Caco-2 (cell line): ENCODE data around the gene RTN4RL1. TPM values are rescaled to one million over a fixed set of nuclear protein-coding genes. Genes with fewer than 3 reads are reported as not detected.
A peak's percentile ranks its signal among the peaks of the same experiment; 100 is the strongest.

Experiments
- BruUV-seq: library from RNA; stranded (reverse); fragments of 400-500 nt; replicated peaks from 2 replicates; lab custom pipeline; 2021; lab: Mats Ljungman, UMichigan
- CTCF ChIA-PET: fragments of 300-600 bp; sonication (Branson Sonifier 250); formaldehyde crosslinking; loops from one replicate; lab custom pipeline; 2022; ENCODE audit warnings: antibody characterized with exemption; lab: Charles Lee
- POLR2A ChIA-PET: fragments of 300-600 bp; sonication (Branson Sonifier 250); formaldehyde crosslinking; loops from one replicate; lab custom pipeline; 2022; ENCODE audit warnings: antibody characterized with exemption; lab: Charles Lee
- DNase-seq, 2 experiments: peaks; one replicate each; pipeline versions ENCODE4 v3.0.0 to v3.0.0-alpha.2; 2020 to 2022
- H3K27me3 ChIP-seq: replicated peaks from 2 replicates; pipeline ENCODE4 v1.6.0; 2011; ENCODE audit warnings: low read length; ENCODE audit not compliant: control insufficient read depth, insufficient read depth
- H3K36me3 ChIP-seq: 2 replicates; pipeline ENCODE4 v1.5.1; 2011; ENCODE audit warnings: low read length; ENCODE audit not compliant: control insufficient read depth, insufficient read depth
- H3K4me1 ChIP-seq: fragments of 250-450 bp; sonication (Bioruptor Pico); 2 replicates; pipeline ENCODE4 v1.5.1; 2020; ENCODE audit warnings: mild to moderate bottlenecking
- H3K4me3 ChIP-seq: 2 replicates; pipeline ENCODE4 v1.5.1; 2011; ENCODE audit warnings: low read depth, mild to moderate bottlenecking, control low read depth, low read length
- H3K9me3 ChIP-seq: fragments of 250-450 bp; sonication (Bioruptor Pico); 2 replicates; pipeline ENCODE4 v1.5.1; 2020; ENCODE audit warnings: mild to moderate bottlenecking, moderate library complexity
- H3K27ac Mint-ChIP-seq: one replicate; pipeline ENCODE4 v1.8.0; 2022; ENCODE audit warnings: mixed read lengths; ENCODE audit not compliant: unreplicated experiment
- H3K27me3 Mint-ChIP-seq: one replicate; pipeline ENCODE4 v1.8.0; 2022; ENCODE audit warnings: mixed read lengths; ENCODE audit not compliant: insufficient read depth, unreplicated experiment
- H3K36me3 Mint-ChIP-seq: one replicate; pipeline ENCODE4 v1.8.0; 2022; ENCODE audit warnings: mild to moderate bottlenecking, mixed read lengths; ENCODE audit not compliant: insufficient read depth, unreplicated experiment
- H3K4me1 Mint-ChIP-seq: one replicate; pipeline ENCODE4 v1.8.0; 2022; ENCODE audit warnings: low read depth, mixed read lengths; ENCODE audit not compliant: unreplicated experiment
- H3K4me3 Mint-ChIP-seq: one replicate; pipeline ENCODE4 v1.8.0; 2022; ENCODE audit warnings: mild to moderate bottlenecking, moderate library complexity, mixed read lengths; ENCODE audit not compliant: unreplicated experiment
- H3K9me3 Mint-ChIP-seq: one replicate; pipeline ENCODE4 v1.8.0; 2022; ENCODE audit warnings: mixed read lengths; ENCODE audit not compliant: unreplicated experiment
- CTCF ChIP-seq, 2 experiments: fragments of 200-600 bp in 1 of 2; IDR thresholded peaks; 1 replicate in 1 of 2; 2 replicates in 1 of 2; pipeline versions ENCODE4 v1.5.1 to v1.8.0; 2011 to 2022; ENCODE audit warnings: antibody characterized with exemption in 1 of 2, control low read depth in 1 of 2, inconsistent platforms in 1 of 2, low read depth in 1 of 2, low read length in 1 of 2, mild to moderate bottlenecking in 1 of 2, moderate library complexity in 1 of 2; ENCODE audit not compliant: insufficient read depth in 1 of 2, severe bottlenecking in 1 of 2, unreplicated experiment in 1 of 2
- intact Hi-C: fragments of 100-400 bp; cut with micrococcal nuclease; formaldehyde crosslinking; loops from one replicate; pipeline ENCODE4 v1.10.0; 2022; ENCODE audit not compliant: unreplicated experiment
- total RNA-seq: library from RNA; stranded (reverse); gene quantifications from 2 replicates; pipeline ENCODE4 v1.2.3, GENCODE V29; 2022

Gene RTN4RL1
- total RNA-seq, 1 experiment from 2014 or later, result 0.54 TPM

GRCh38 chr17:1997289-1997926 is 27.7 kb downstream of the RTN4RL1 start:
- Mint-ChIP-seq H3K36me3 (no peaks in the 10 kb centered on the region), H3K4me1 (peaks cover 36% of the 10 kb centered on the region), H3K4me3 (peak overlapping the region; percentile 58), H3K27ac (peak overlapping the region; percentile 79), H3K9me3 (no peaks in the 10 kb centered on the region), H3K27me3 (no peaks in the 10 kb centered on the region)
- H3K36me3 ChIP-seq, result no peaks in the 10 kb centered on the region
- peak; percentile 65 to 81 for DNase-seq
- ChIA-PET POLR2A (interaction anchor here (0.7 kb wide), 1 partner anchor 116 kb away, joined by 4 read pairs; no protein-coding TSS in a partner anchor), CTCF (interaction anchor here (0.7 kb wide), 1 partner anchor 26 kb away, joined by 4 read pairs; no protein-coding TSS in a partner anchor)
- TF ChIP-seq CTCF (IDR thresholded peaks at IDR 0.05; ENCODE audit: insufficient read depth in 1 of 2, low read depth in 1 of 2, low read length in 1 of 2, severe bottlenecking in 1 of 2, unreplicated experiment in 1 of 2), result no peak
- peaks cover 59% of the 10 kb centered on the region for H3K4me1 ChIP-seq
- H3K27me3 ChIP-seq, result no peaks in the 10 kb centered on the region
- no peak overlapping the region for H3K4me3 ChIP-seq
- H3K9me3 ChIP-seq, result no peaks in the 10 kb centered on the region
- no TSS peak for BruUV-seq
- intact Hi-C loops, result no loop called here

- TF ChIP-seq CTCF (IDR thresholded peaks at IDR 0.05; ENCODE audit: insufficient read depth in 1 of 2, low read depth in 1 of 2, low read length in 1 of 2, severe bottlenecking in 1 of 2, unreplicated experiment in 1 of 2), result no peak
- intact Hi-C loops, result no loop called here
- Mint-ChIP-seq H3K4me1 (peaks cover 33% of the 10 kb centered on the region), H3K4me3 (peak overlapping the region; percentile 58), H3K9me3 (no peaks in the 10 kb centered on the region), H3K36me3 (no peaks in the 10 kb centered on the region), H3K27me3 (no peaks in the 10 kb centered on the region), H3K27ac (peak overlapping the region; percentile 79)
- no peaks in the 10 kb centered on the region for H3K27me3 ChIP-seq
- BruUV-seq, result TSS peak; percentile 91
- no peaks in the 10 kb centered on the region for H3K36me3 ChIP-seq
- ChIA-PET CTCF (interaction anchor here (0.7 to 2.1 kb wide), 2 partner anchors 17 to 29 kb away, joined by 4 to 13 read pairs; partner anchors contain the start of gene RTN4RL1), POLR2A (no interaction called here)
- no peaks in the 10 kb centered on the region for H3K9me3 ChIP-seq
- peaks cover 59% of the 10 kb centered on the region for H3K4me1 ChIP-seq
- no peak overlapping the region for H3K4me3 ChIP-seq
- DNase-seq, result no peak
Measured at GRCh38 chr17:1996800-1997288, 28.3 kb downstream of the RTN4RL1 start.

GRCh38 chr17:1995907-1996799 is 29.0 kb downstream of the RTN4RL1 start:
- POLR2A ChIA-PET, result no interaction called here
- TSS peak; percentile 35 for BruUV-seq
- intact Hi-C loops, result no loop called here
- no peaks in the 10 kb centered on the region for H3K36me3 Mint-ChIP-seq
- H3K4me1 ChIP-seq, result peaks cover 59% of the 10 kb centered on the region
- no peaks in the 10 kb centered on the region for H3K9me3 Mint-ChIP-seq
- no peak for DNase-seq
- H3K36me3 ChIP-seq, result no peaks in the 10 kb centered on the region
- H3K4me3 Mint-ChIP-seq, result peak overlapping the region; percentile 68
- H3K4me3 ChIP-seq, result no peak overlapping the region; the same call in 1 of the 2 replicates
- TF ChIP-seq CTCF (IDR thresholded peaks at IDR 0.05; ENCODE audit: insufficient read depth in 1 of 2, low read depth in 1 of 2, low read length in 1 of 2, severe bottlenecking in 1 of 2, unreplicated experiment in 1 of 2), result no peak
- peaks cover 33% of the 10 kb centered on the region for H3K4me1 Mint-ChIP-seq
- no peaks in the 10 kb centered on the region for H3K9me3 ChIP-seq
- H3K27ac Mint-ChIP-seq, result peak overlapping the region; percentile 79
- no peaks in the 10 kb centered on the region for H3K27me3 Mint-ChIP-seq
- H3K27me3 ChIP-seq, result no peaks in the 10 kb centered on the region
- CTCF ChIA-PET, result interaction anchor here (0.7 to 2.1 kb wide), 4 partner anchors 16 to 87 kb away, joined by 3 to 13 read pairs (median 4); partner anchors contain the start of gene RTN4RL1
